ENCODE results near the gene TEF.

Gene TEF

GRCh38 chr22:41356430-41357028 lies 25.2 kb upstream of the TEF start:
- no peaks in the 10 kb centered on the region for H3K27me3 ChIP-seq (ENCODE audit: control insufficient read depth, insufficient read depth, low read length)
- no peaks in the 10 kb centered on the region for H3K9me3 ChIP-seq (replicated peaks; ENCODE audit: low read length)
- H3K4me1 ChIP-seq (ENCODE audit: control insufficient read depth, insufficient read depth, low read length): peaks cover 5% of the 10 kb centered on the region
- H3K9ac ChIP-seq (ENCODE audit: low read depth, low read length): no peak overlapping the region
- H3K36me3 ChIP-seq (ENCODE audit: insufficient read depth, low read length): peaks cover 58% of the 10 kb centered on the region
- H3K4me2 ChIP-seq (ENCODE audit: low read length): no peak overlapping the region
- H3K4me3 ChIP-seq (ENCODE audit: low read length): no peak overlapping the region

- Histone ChIP-seq H3K9me3 (replicated peaks; ENCODE audit: low read length) (no peaks in the 10 kb centered on the region), H3K4me1 (ENCODE audit: control insufficient read depth, insufficient read depth, low read length) (no peaks in the 10 kb centered on the region), H3K4me2 (ENCODE audit: low read length) (no peak overlapping the region), H3K27me3 (ENCODE audit: control insufficient read depth, insufficient read depth, low read length) (no peaks in the 10 kb centered on the region), H3K36me3 (ENCODE audit: insufficient read depth, low read length) (peaks cover 55% of the 10 kb centered on the region), H3K4me3 (ENCODE audit: low read length) (no peak overlapping the region), H3K9ac (ENCODE audit: low read depth, low read length) (no peak overlapping the region)
Measured at GRCh38 chr22:41357191-41357590, 24.6 kb upstream of the TEF start.

- H3K4me2 ChIP-seq (ENCODE audit: low read length): no peak overlapping the region
- H3K4me1 ChIP-seq (ENCODE audit: control insufficient read depth, insufficient read depth, low read length): no peaks in the 10 kb centered on the region
- peaks cover 44% of the 10 kb centered on the region for H3K36me3 ChIP-seq (ENCODE audit: insufficient read depth, low read length)
- H3K27me3 ChIP-seq (ENCODE audit: control insufficient read depth, insufficient read depth, low read length): no peaks in the 10 kb centered on the region
- no peaks in the 10 kb centered on the region for H3K9me3 ChIP-seq (replicated peaks; ENCODE audit: low read length)
- no peak overlapping the region for H3K9ac ChIP-seq (ENCODE audit: low read depth, low read length)
- no peak overlapping the region for H3K4me3 ChIP-seq (ENCODE audit: low read length)
Measured at GRCh38 chr22:41358927-41359326, 22.8 kb upstream of the TEF start.

- H3K36me3 ChIP-seq (ENCODE audit: insufficient read depth, low read length): peaks cover 42% of the 10 kb centered on the region
Measured at GRCh38 chr22:41359376-41359775, 22.4 kb upstream of the TEF start.

GRCh38 chr22:41360126-41360525 lies 21.6 kb upstream of the TEF start:
- no peaks in the 10 kb centered on the region for H3K4me1 ChIP-seq (ENCODE audit: control insufficient read depth, insufficient read depth, low read length)
- H3K4me3 ChIP-seq (ENCODE audit: low read length): no peak overlapping the region
- H3K27me3 ChIP-seq (ENCODE audit: control insufficient read depth, insufficient read depth, low read length): no peaks in the 10 kb centered on the region
- H3K36me3 ChIP-seq (ENCODE audit: insufficient read depth, low read length): peaks cover 35% of the 10 kb centered on the region
- H3K9ac ChIP-seq (ENCODE audit: low read depth, low read length): no peak overlapping the region
- no peaks in the 10 kb centered on the region for H3K9me3 ChIP-seq (replicated peaks; ENCODE audit: low read length)
- H3K4me2 ChIP-seq (ENCODE audit: low read length): no peak overlapping the region

More at GRCh38 chr22:41359376-41359775, 22.4 kb upstream of the TEF start:
- H3K9ac ChIP-seq (ENCODE audit: low read depth, low read length): no peak overlapping the region
- no peaks in the 10 kb centered on the region for H3K4me1 ChIP-seq (ENCODE audit: control insufficient read depth, insufficient read depth, low read length)
- H3K27me3 ChIP-seq (ENCODE audit: control insufficient read depth, insufficient read depth, low read length): no peaks in the 10 kb centered on the region
- no peak overlapping the region for H3K4me2 ChIP-seq (ENCODE audit: low read length)
- no peaks in the 10 kb centered on the region for H3K9me3 ChIP-seq (replicated peaks; ENCODE audit: low read length)
- H3K4me3 ChIP-seq (ENCODE audit: low read length): no peak overlapping the region

- Histone ChIP-seq H3K9me3 (replicated peaks; ENCODE audit: low read length) (no peaks in the 10 kb centered on the region), H3K9ac (ENCODE audit: low read depth, low read length) (no peak overlapping the region), H3K4me3 (ENCODE audit: low read length) (no peak overlapping the region), H3K27me3 (ENCODE audit: control insufficient read depth, insufficient read depth, low read length) (no peaks in the 10 kb centered on the region), H3K4me2 (ENCODE audit: low read length) (no peak overlapping the region), H3K36me3 (ENCODE audit: insufficient read depth, low read length) (peaks cover 18% of the 10 kb centered on the region), H3K4me1 (ENCODE audit: control insufficient read depth, insufficient read depth, low read length) (peaks cover 3% of the 10 kb centered on the region)
Measured at GRCh38 chr22:41361716-41362310, 19.9 kb upstream of the TEF start.

- H3K36me3 ChIP-seq (ENCODE audit: insufficient read depth, low read length): peaks cover 13% of the 10 kb centered on the region
- no peak overlapping the region for H3K4me3 ChIP-seq (ENCODE audit: low read length)
- H3K4me1 ChIP-seq (ENCODE audit: control insufficient read depth, insufficient read depth, low read length): peaks cover 11% of the 10 kb centered on the region
- no peak overlapping the region for H3K9ac ChIP-seq (ENCODE audit: low read depth, low read length)
- peaks cover under 1% of the 10 kb centered on the region for H3K27me3 ChIP-seq (ENCODE audit: control insufficient read depth, insufficient read depth, low read length)
- no peak overlapping the region for H3K4me2 ChIP-seq (ENCODE audit: low read length)
- H3K9me3 ChIP-seq (replicated peaks; ENCODE audit: low read length): no peaks in the 10 kb centered on the region
Measured at GRCh38 chr22:41362615-41363014, 19.1 kb upstream of the TEF start.

GRCh38 chr22:41364233-41364632 lies 17.5 kb upstream of the TEF start:
- Histone ChIP-seq H3K4me1 (ENCODE audit: control insufficient read depth, insufficient read depth, low read length) (peaks cover 27% of the 10 kb centered on the region), H3K4me3 (ENCODE audit: low read length) (no peak overlapping the region), H3K27me3 (ENCODE audit: control insufficient read depth, insufficient read depth, low read length) (peaks cover 17% of the 10 kb centered on the region), H3K36me3 (ENCODE audit: insufficient read depth, low read length) (peaks cover 5% of the 10 kb centered on the region), H3K9me3 (replicated peaks; ENCODE audit: low read length) (no peaks in the 10 kb centered on the region), H3K4me2 (ENCODE audit: low read length) (no peak overlapping the region), H3K9ac (ENCODE audit: low read depth, low read length) (no peak overlapping the region)

GRCh38 chr22:41364955-41365354 lies 16.8 kb upstream of the TEF start:
- Histone ChIP-seq H3K9ac (ENCODE audit: low read depth, low read length) (no peak overlapping the region), H3K4me2 (ENCODE audit: low read length) (no peak overlapping the region), H3K36me3 (ENCODE audit: insufficient read depth, low read length) (peaks cover 5% of the 10 kb centered on the region), H3K4me3 (ENCODE audit: low read length) (no peak overlapping the region), H3K9me3 (replicated peaks; ENCODE audit: low read length) (no peaks in the 10 kb centered on the region), H3K27me3 (ENCODE audit: control insufficient read depth, insufficient read depth, low read length) (peaks cover 23% of the 10 kb centered on the region), H3K4me1 (ENCODE audit: control insufficient read depth, insufficient read depth, low read length) (peaks cover 28% of the 10 kb centered on the region)

GRCh38 chr22:41365425-41365824 lies 16.3 kb upstream of the TEF start:
- peaks cover 28% of the 10 kb centered on the region for H3K4me1 ChIP-seq (ENCODE audit: control insufficient read depth, insufficient read depth, low read length)
- peaks cover 5% of the 10 kb centered on the region for H3K36me3 ChIP-seq (ENCODE audit: insufficient read depth, low read length)
- peaks cover 23% of the 10 kb centered on the region for H3K27me3 ChIP-seq (ENCODE audit: control insufficient read depth, insufficient read depth, low read length)
- no peak overlapping the region for H3K9ac ChIP-seq (ENCODE audit: low read depth, low read length)
- no peak overlapping the region for H3K4me3 ChIP-seq (ENCODE audit: low read length)
- no peak overlapping the region for H3K4me2 ChIP-seq (ENCODE audit: low read length)
- no peaks in the 10 kb centered on the region for H3K9me3 ChIP-seq (replicated peaks; ENCODE audit: low read length)

- no peaks in the 10 kb centered on the region for H3K9me3 ChIP-seq (replicated peaks; ENCODE audit: low read length)
- peaks cover 3% of the 10 kb centered on the region for H3K36me3 ChIP-seq (ENCODE audit: insufficient read depth, low read length)
- peak overlapping the region; percentile 80 for H3K4me2 ChIP-seq (ENCODE audit: low read length)
- H3K27me3 ChIP-seq (ENCODE audit: control insufficient read depth, insufficient read depth, low read length): peaks cover 31% of the 10 kb centered on the region
- peak overlapping the region; percentile 35 for H3K4me3 ChIP-seq (ENCODE audit: low read length)
- peaks cover 28% of the 10 kb centered on the region for H3K4me1 ChIP-seq (ENCODE audit: control insufficient read depth, insufficient read depth, low read length)
- no peak overlapping the region for H3K9ac ChIP-seq (ENCODE audit: low read depth, low read length)
Measured at GRCh38 chr22:41366323-41367029, 15.3 kb upstream of the TEF start.
